ACC112 (cell line): ENCODE results near the gene PLVAP.

Source experiments
- H2AFZ ChIP-seq: fragments of 200-600 bp; sonication (generic); one replicate; pipeline ENCODE4 v1.6.0; 2017; ENCODE audit warnings: antibody characterized with exemption, low read length; ENCODE audit not compliant: unreplicated experiment
- H3K27ac ChIP-seq: fragments of 200-600 bp; sonication (generic); 2 replicates; pipeline ENCODE4 v1.5.1; 2014; ENCODE audit warnings: low read depth, mild to moderate bottlenecking, antibody characterized with exemption, low read length, moderate library complexity
- H3K27me3 ChIP-seq: fragments of 200-600 bp; sonication (generic); 2 replicates; pipeline ENCODE4 v1.6.1; 2014; ENCODE audit warnings: mild to moderate bottlenecking, antibody characterized with exemption, low read length, moderate library complexity, mixed read lengths; ENCODE audit not compliant: insufficient read depth
- H3K36me3 ChIP-seq: fragments of 200-600 bp; sonication (generic); 2 replicates; pipeline ENCODE4 v1.6.1; 2016; ENCODE audit warnings: mild to moderate bottlenecking, antibody characterized with exemption, low read length, moderate library complexity, mixed read lengths; ENCODE audit not compliant: insufficient read depth
- H3K4me1 ChIP-seq: fragments of 200-600 bp; sonication (generic); one replicate; pipeline ENCODE4 v1.6.1; 2016; ENCODE audit warnings: low read length, mixed read lengths; ENCODE audit not compliant: insufficient read depth, unreplicated experiment, control insufficient read depth
- H3K4me3 ChIP-seq: fragments of 200-600 bp; sonication (generic); 2 replicates; pipeline ENCODE4 v1.5.1; 2014; ENCODE audit warnings: mild to moderate bottlenecking, low read depth, low read length
- H3K79me2 ChIP-seq: fragments of 200-600 bp; sonication (generic); one replicate; pipeline ENCODE4 v1.6.0; 2016; ENCODE audit warnings: low read length; ENCODE audit not compliant: control insufficient read depth, unreplicated experiment, insufficient read depth

Gene PLVAP

GRCh38 chr19:17325881-17326594 lies 51.1 kb downstream of the PLVAP start:
- Histone ChIP-seq H3K4me3 (no peak overlapping the region), H3K4me1 (no peaks in the 10 kb centered on the region), H3K27me3 (no peaks in the 10 kb centered on the region), H3K36me3 (no peaks in the 10 kb centered on the region), H3K27ac (no peak overlapping the region), H2AFZ (no peak overlapping the region), H3K79me2 (no peaks in the 10 kb centered on the region)

- Histone ChIP-seq H3K79me2 (no peaks in the 10 kb centered on the region), H3K4me1 (no peaks in the 10 kb centered on the region), H3K4me3 (no peak overlapping the region), H2AFZ (no peak overlapping the region), H3K36me3 (no peaks in the 10 kb centered on the region), H3K27me3 (no peaks in the 10 kb centered on the region), H3K27ac (no peak overlapping the region)
These were observed 52.0 kb downstream of the PLVAP start for GRCh38 chr19:17325133-17325532.

- H3K36me3 ChIP-seq, result no peaks in the 10 kb centered on the region
- no peaks in the 10 kb centered on the region for H3K4me1 ChIP-seq
- H3K79me2 ChIP-seq, result no peaks in the 10 kb centered on the region
- no peak overlapping the region for H3K27ac ChIP-seq
- H3K27me3 ChIP-seq, result no peaks in the 10 kb centered on the region
- no peak overlapping the region for H2AFZ ChIP-seq
- no peak overlapping the region for H3K4me3 ChIP-seq
These were observed 52.6 kb downstream of the PLVAP start for GRCh38 chr19:17324357-17325114.

GRCh38 chr19:17323964-17324332 lies 53.2 kb downstream of the PLVAP start:
- no peaks in the 10 kb centered on the region for H3K79me2 ChIP-seq
- no peaks in the 10 kb centered on the region for H3K4me1 ChIP-seq
- H3K27ac ChIP-seq, result no peak overlapping the region
- no peaks in the 10 kb centered on the region for H3K36me3 ChIP-seq
- no peak overlapping the region for H3K4me3 ChIP-seq
- H2AFZ ChIP-seq, result no peak overlapping the region
- no peaks in the 10 kb centered on the region for H3K27me3 ChIP-seq

GRCh38 chr19:17323300-17323963 lies 53.7 kb downstream of the PLVAP start:
- H3K27me3 ChIP-seq, result no peaks in the 10 kb centered on the region
- no peaks in the 10 kb centered on the region for H3K4me1 ChIP-seq
- no peak overlapping the region for H2AFZ ChIP-seq
- H3K4me3 ChIP-seq, result no peak overlapping the region
- no peaks in the 10 kb centered on the region for H3K36me3 ChIP-seq
- no peaks in the 10 kb centered on the region for H3K79me2 ChIP-seq
- H3K27ac ChIP-seq, result no peak overlapping the region

GRCh38 chr19:17322854-17323253 lies 54.3 kb downstream of the PLVAP start:
- no peaks in the 10 kb centered on the region for H3K36me3 ChIP-seq
- no peak overlapping the region for H3K27ac ChIP-seq
- no peaks in the 10 kb centered on the region for H3K27me3 ChIP-seq
- H3K79me2 ChIP-seq, result no peaks in the 10 kb centered on the region
- no peak overlapping the region for H3K4me3 ChIP-seq
- H3K4me1 ChIP-seq, result no peaks in the 10 kb centered on the region
- H2AFZ ChIP-seq, result no peak overlapping the region

GRCh38 chr19:17321655-17322489 lies 55.3 kb downstream of the PLVAP start:
- no peak overlapping the region for H3K4me3 ChIP-seq
- no peaks in the 10 kb centered on the region for H3K36me3 ChIP-seq
- no peak overlapping the region for H2AFZ ChIP-seq
- no peak overlapping the region for H3K27ac ChIP-seq
- no peaks in the 10 kb centered on the region for H3K27me3 ChIP-seq
- H3K79me2 ChIP-seq, result no peaks in the 10 kb centered on the region
- H3K4me1 ChIP-seq, result no peaks in the 10 kb centered on the region

- Histone ChIP-seq H3K79me2 (no peaks in the 10 kb centered on the region), H3K36me3 (no peaks in the 10 kb centered on the region), H3K27me3 (no peaks in the 10 kb centered on the region), H2AFZ (no peak overlapping the region), H3K4me3 (no peak overlapping the region), H3K4me1 (no peaks in the 10 kb centered on the region), H3K27ac (no peak overlapping the region)
These were observed 56.7 kb downstream of the PLVAP start for GRCh38 chr19:17320435-17320834.

GRCh38 chr19:17319473-17320238 lies 57.5 kb downstream of the PLVAP start:
- no peak overlapping the region for H3K27ac ChIP-seq
- H3K79me2 ChIP-seq, result no peaks in the 10 kb centered on the region
- H3K27me3 ChIP-seq, result no peaks in the 10 kb centered on the region
- H3K4me3 ChIP-seq, result no peak overlapping the region
- H3K4me1 ChIP-seq, result no peaks in the 10 kb centered on the region
- H3K36me3 ChIP-seq, result no peaks in the 10 kb centered on the region
- no peak overlapping the region for H2AFZ ChIP-seq

- no peaks in the 10 kb centered on the region for H3K4me1 ChIP-seq
- no peak overlapping the region for H3K27ac ChIP-seq
- no peaks in the 10 kb centered on the region for H3K27me3 ChIP-seq
- no peak overlapping the region for H3K4me3 ChIP-seq
- H3K79me2 ChIP-seq, result no peaks in the 10 kb centered on the region
- H3K36me3 ChIP-seq, result no peaks in the 10 kb centered on the region
- no peak overlapping the region for H2AFZ ChIP-seq
These were observed 58.2 kb downstream of the PLVAP start for GRCh38 chr19:17318966-17319365.
